Measurements from ENCODE around the gene TRMT2A. TPM values are rescaled to one million over a fixed set of nuclear protein-coding genes. Genes with fewer than 3 reads are reported as not detected.

TRMT2A gene
- total RNA-seq, 2 experiments from 2014 or later, result 79.3 to 84.2 TPM

- Mint-ChIP-seq H3K4me1 (ENCODE audit: low read depth) (peaks cover 8% of the 10 kb centered on the region), H3K27me3 (no peaks in the 10 kb centered on the region), H3K27ac (no peak overlapping the region), H3K36me3 (ENCODE audit: low read depth) (peaks cover 33% of the 10 kb centered on the region), H3K9me3 (no peaks in the 10 kb centered on the region), H3K4me3 (no peak overlapping the region)
- Histone ChIP-seq H3K27ac (ENCODE audit: low read depth in 1 of 2, low read length in 2 of 2) (no peak overlapping the region), H3K36me3 (ENCODE audit: insufficient read depth, low read length) (peaks cover 47% of the 10 kb centered on the region), H3K4me3 (ENCODE audit: low read length) (no peak overlapping the region), H3K9me3 (ENCODE audit: control insufficient read depth in 1 of 2, insufficient read depth in 1 of 2, low read length in 2 of 2) (no peaks in the 10 kb centered on the region), H3K27me3 (ENCODE audit: control insufficient read depth in 1 of 2, insufficient read depth in 2 of 2, low read length in 2 of 2) (no peaks in the 10 kb centered on the region), H3K4me1 (ENCODE audit: insufficient read depth, low read length) (peaks cover 46% of the 10 kb centered on the region)
- ATAC-seq (ENCODE audit: poor library complexity), result no peak
- intact Hi-C loops (cut with DNase I, micrococcal nuclease), result no loop called here
- TF ChIP-seq CTCF (IDR thresholded peaks at IDR 0.05), result no peak
- no peak for DNase-seq
- ChIA-PET POLR2A (no interaction called here), CTCF (no interaction called here)
Observed at GRCh38 chr22:20125201-20126174, 8.5 kb upstream of the TRMT2A start.

GRCh38 chr22:20124083-20124787 lies 7.2 kb upstream of the TRMT2A start:
- H3K4me1 Mint-ChIP-seq (ENCODE audit: low read depth), result peaks cover 2% of the 10 kb centered on the region
- H3K27ac ChIP-seq (ENCODE audit: low read depth in 1 of 2, low read length in 2 of 2), result no peak overlapping the region
- DNase-seq, result no peak
- H3K9me3 Mint-ChIP-seq, result no peaks in the 10 kb centered on the region
- no peak overlapping the region for H3K4me3 Mint-ChIP-seq
- POLR2A ChIA-PET, result no interaction called here
- H3K27me3 ChIP-seq (ENCODE audit: control insufficient read depth in 1 of 2, insufficient read depth in 2 of 2, low read length in 2 of 2), result no peaks in the 10 kb centered on the region
- no peaks in the 10 kb centered on the region for H3K27me3 Mint-ChIP-seq
- TF ChIP-seq CTCF (IDR thresholded peaks at IDR 0.05), result no peak
- H3K9me3 ChIP-seq (ENCODE audit: control insufficient read depth in 1 of 2, insufficient read depth in 1 of 2, low read length in 2 of 2), result no peaks in the 10 kb centered on the region
- no peak overlapping the region for H3K27ac Mint-ChIP-seq
- H3K4me3 ChIP-seq (ENCODE audit: low read length), result no peak overlapping the region
- ATAC-seq (ENCODE audit: poor library complexity), result no peak
- CTCF ChIA-PET, result no interaction called here
- H3K4me1 ChIP-seq (ENCODE audit: insufficient read depth, low read length), result peaks cover 46% of the 10 kb centered on the region
- peaks cover 43% of the 10 kb centered on the region for H3K36me3 Mint-ChIP-seq (ENCODE audit: low read depth)
- intact Hi-C loops (cut with DNase I, micrococcal nuclease), result no loop called here
- H3K36me3 ChIP-seq (ENCODE audit: insufficient read depth, low read length), result peaks cover 59% of the 10 kb centered on the region

- H3K36me3 Mint-ChIP-seq (ENCODE audit: low read depth), result peaks cover 48% of the 10 kb centered on the region
Observed at GRCh38 chr22:20123366-20124082, 6.5 kb upstream of the TRMT2A start.

More at GRCh38 chr22:20123366-20124082, 6.5 kb upstream of the TRMT2A start:
- H3K9me3 Mint-ChIP-seq, result no peaks in the 10 kb centered on the region
- Histone ChIP-seq H3K27ac (ENCODE audit: low read depth in 1 of 2, low read length in 2 of 2) (no peak overlapping the region), H3K36me3 (ENCODE audit: insufficient read depth, low read length) (peaks cover 66% of the 10 kb centered on the region), H3K27me3 (ENCODE audit: control insufficient read depth in 1 of 2, insufficient read depth in 2 of 2, low read length in 2 of 2) (no peaks in the 10 kb centered on the region), H3K9me3 (ENCODE audit: control insufficient read depth in 1 of 2, insufficient read depth in 1 of 2, low read length in 2 of 2) (no peaks in the 10 kb centered on the region), H3K4me3 (ENCODE audit: low read length) (no peak overlapping the region), H3K4me1 (ENCODE audit: insufficient read depth, low read length) (peaks cover 48% of the 10 kb centered on the region)
- no peak for TF ChIP-seq CTCF (IDR thresholded peaks at IDR 0.05)
- intact Hi-C loops (cut with DNase I, micrococcal nuclease), result no loop called here
- POLR2A ChIA-PET, result no interaction called here
- H3K27ac Mint-ChIP-seq, result no peak overlapping the region
- no peak overlapping the region for H3K4me3 Mint-ChIP-seq
- CTCF ChIA-PET, result no interaction called here
- no peaks in the 10 kb centered on the region for H3K27me3 Mint-ChIP-seq
- ATAC-seq (ENCODE audit: poor library complexity), result no peak
- DNase-seq, result no peak
- peaks cover 5% of the 10 kb centered on the region for H3K4me1 Mint-ChIP-seq (ENCODE audit: low read depth)

Measured in CD4-positive, alpha-beta T cell (primary cell).